ENCODE data around the gene PROB1. TPM values are rescaled to one million over a fixed set of nuclear protein-coding genes. Genes with fewer than 3 reads are reported as not detected.
A peak's percentile ranks its signal among the peaks of the same experiment; 100 is the strongest.

The PROB1 gene
- total and polyA plus RNA-seq, 2 of the 13 experiments (the other 11 are each of a cell fraction or from before 2014, with no cell fraction given): 0.69 to 1.1 TPM

DNA sequence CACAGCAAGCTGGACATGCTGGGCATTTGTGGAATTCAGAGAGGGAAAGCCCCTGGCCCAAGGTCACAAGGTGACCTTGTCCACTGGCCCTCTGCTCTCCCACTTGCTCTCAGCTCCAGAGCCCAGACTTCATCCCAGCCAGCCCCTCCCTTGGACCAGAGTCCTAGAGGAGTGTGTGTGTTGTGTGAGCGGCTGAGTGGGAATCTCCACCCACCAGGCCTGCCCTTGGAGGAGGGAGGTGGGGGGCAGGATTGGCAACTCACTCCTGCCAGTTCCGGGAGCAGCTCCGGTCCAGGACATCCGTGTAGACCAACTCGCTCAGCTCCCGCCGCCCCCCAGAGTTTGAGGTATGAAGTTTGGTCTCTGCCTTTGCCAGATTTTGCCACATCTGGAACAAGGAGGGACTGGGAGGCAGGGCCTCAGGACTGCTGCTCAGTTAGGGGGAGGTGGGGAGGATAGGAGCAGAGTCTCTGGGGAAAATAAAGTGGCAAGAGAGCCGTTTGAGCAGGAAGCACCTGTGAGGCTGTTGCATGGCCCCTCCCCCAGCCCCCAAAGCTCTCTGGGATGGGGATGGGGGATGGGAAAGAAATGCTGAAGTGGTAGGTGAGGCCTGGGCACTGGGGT is 6.6 kb downstream of the PROB1 start (continued):
- no peak for TF ChIP-seq PTBP1 (IDR thresholded peaks at IDR 0.05; ENCODE audit: low read depth, low read length, poor library complexity, severe bottlenecking)
- TF ChIP-seq NFKBIZ (CRISPR knock-in tag; IDR thresholded peaks at IDR 0.05): 0 out of 2 replicates have a peak, but pooled peaks have one; percentile 35
- TF ChIP-seq MAF1 (CRISPR knock-in tag; IDR thresholded peaks at IDR 0.05; ENCODE audit: borderline replicate concordance): no peak
- TF ChIP-seq SIN3B (IDR thresholded peaks at IDR 0.05; ENCODE audit: low read length): no peak
- TF ChIP-seq, protein P1, sequence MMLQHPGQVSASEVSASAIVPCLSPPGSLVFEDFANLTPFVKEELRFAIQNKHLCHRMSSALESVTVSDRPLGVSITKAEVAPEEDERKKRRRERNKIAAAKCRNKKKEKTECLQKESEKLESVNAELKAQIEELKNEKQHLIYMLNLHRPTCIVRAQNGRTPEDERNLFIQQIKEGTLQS (CRISPR knock-in tag; IDR thresholded peaks at IDR 0.05): no peak
- TF ChIP-seq, protein P2, sequence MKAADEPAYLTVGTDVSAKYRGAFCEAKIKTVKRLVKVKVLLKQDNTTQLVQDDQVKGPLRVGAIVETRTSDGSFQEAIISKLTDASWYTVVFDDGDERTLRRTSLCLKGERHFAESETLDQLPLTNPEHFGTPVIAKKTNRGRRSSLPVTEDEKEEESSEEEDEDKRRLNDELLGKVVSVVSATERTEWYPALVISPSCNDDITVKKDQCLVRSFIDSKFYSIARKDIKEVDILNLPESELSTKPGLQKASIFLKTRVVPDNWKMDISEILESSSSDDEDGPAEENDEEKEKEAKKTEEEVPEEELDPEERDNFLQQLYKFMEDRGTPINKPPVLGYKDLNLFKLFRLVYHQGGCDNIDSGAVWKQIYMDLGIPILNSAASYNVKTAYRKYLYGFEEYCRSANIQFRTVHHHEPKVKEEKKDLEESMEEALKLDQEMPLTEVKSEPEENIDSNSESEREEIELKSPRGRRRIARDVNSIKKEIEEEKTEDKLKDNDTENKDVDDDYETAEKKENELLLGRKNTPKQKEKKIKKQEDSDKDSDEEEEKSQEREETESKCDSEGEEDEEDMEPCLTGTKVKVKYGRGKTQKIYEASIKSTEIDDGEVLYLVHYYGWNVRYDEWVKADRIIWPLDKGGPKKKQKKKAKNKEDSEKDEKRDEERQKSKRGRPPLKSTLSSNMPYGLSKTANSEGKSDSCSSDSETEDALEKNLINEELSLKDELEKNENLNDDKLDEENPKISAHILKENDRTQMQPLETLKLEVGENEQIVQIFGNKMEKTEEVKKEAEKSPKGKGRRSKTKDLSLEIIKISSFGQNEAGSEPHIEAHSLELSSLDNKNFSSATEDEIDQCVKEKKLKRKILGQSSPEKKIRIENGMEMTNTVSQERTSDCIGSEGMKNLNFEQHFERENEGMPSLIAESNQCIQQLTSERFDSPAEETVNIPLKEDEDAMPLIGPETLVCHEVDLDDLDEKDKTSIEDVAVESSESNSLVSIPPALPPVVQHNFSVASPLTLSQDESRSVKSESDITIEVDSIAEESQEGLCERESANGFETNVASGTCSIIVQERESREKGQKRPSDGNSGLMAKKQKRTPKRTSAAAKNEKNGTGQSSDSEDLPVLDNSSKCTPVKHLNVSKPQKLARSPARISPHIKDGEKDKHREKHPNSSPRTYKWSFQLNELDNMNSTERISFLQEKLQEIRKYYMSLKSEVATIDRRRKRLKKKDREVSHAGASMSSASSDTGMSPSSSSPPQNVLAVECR (CRISPR knock-in tag; IDR thresholded peaks at IDR 0.05; ENCODE audit: borderline replicate concordance): peak; percentile 62; the same call in 1 of the 2 replicates
- TF ChIP-seq, protein P3, sequence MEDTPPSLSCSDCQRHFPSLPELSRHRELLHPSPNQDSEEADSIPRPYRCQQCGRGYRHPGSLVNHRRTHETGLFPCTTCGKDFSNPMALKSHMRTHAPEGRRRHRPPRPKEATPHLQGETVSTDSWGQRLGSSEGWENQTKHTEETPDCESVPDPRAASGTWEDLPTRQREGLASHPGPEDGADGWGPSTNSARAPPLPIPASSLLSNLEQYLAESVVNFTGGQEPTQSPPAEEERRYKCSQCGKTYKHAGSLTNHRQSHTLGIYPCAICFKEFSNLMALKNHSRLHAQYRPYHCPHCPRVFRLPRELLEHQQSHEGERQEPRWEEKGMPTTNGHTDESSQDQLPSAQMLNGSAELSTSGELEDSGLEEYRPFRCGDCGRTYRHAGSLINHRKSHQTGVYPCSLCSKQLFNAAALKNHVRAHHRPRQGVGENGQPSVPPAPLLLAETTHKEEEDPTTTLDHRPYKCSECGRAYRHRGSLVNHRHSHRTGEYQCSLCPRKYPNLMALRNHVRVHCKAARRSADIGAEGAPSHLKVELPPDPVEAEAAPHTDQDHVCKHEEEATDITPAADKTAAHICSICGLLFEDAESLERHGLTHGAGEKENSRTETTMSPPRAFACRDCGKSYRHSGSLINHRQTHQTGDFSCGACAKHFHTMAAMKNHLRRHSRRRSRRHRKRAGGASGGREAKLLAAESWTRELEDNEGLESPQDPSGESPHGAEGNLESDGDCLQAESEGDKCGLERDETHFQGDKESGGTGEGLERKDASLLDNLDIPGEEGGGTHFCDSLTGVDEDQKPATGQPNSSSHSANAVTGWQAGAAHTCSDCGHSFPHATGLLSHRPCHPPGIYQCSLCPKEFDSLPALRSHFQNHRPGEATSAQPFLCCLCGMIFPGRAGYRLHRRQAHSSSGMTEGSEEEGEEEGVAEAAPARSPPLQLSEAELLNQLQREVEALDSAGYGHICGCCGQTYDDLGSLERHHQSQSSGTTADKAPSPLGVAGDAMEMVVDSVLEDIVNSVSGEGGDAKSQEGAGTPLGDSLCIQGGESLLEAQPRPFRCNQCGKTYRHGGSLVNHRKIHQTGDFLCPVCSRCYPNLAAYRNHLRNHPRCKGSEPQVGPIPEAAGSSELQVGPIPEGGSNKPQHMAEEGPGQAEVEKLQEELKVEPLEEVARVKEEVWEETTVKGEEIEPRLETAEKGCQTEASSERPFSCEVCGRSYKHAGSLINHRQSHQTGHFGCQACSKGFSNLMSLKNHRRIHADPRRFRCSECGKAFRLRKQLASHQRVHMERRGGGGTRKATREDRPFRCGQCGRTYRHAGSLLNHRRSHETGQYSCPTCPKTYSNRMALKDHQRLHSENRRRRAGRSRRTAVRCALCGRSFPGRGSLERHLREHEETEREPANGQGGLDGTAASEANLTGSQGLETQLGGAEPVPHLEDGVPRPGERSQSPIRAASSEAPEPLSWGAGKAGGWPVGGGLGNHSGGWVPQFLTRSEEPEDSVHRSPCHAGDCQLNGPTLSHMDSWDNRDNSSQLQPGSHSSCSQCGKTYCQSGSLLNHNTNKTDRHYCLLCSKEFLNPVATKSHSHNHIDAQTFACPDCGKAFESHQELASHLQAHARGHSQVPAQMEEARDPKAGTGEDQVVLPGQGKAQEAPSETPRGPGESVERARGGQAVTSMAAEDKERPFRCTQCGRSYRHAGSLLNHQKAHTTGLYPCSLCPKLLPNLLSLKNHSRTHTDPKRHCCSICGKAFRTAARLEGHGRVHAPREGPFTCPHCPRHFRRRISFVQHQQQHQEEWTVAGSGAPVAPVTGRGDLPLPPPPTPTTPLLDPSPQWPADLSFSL (CRISPR knock-in tag; IDR thresholded peaks at IDR 0.05): no peak
- TF ChIP-seq, protein P4, sequence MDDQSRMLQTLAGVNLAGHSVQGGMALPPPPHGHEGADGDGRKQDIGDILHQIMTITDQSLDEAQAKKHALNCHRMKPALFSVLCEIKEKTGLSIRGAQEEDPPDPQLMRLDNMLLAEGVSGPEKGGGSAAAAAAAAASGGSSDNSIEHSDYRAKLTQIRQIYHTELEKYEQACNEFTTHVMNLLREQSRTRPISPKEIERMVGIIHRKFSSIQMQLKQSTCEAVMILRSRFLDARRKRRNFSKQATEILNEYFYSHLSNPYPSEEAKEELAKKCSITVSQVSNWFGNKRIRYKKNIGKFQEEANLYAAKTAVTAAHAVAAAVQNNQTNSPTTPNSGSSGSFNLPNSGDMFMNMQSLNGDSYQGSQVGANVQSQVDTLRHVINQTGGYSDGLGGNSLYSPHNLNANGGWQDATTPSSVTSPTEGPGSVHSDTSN (CRISPR knock-in tag; IDR thresholded peaks at IDR 0.05; ENCODE audit: borderline replicate concordance): no peak
- TF ChIP-seq SIN3A (IDR thresholded peaks at IDR 0.05; ENCODE audit: borderline replicate concordance, low read depth, low read length): no peak
- no peak for TF ChIP-seq KLF9 (CRISPR knock-in tag; IDR thresholded peaks at IDR 0.05; ENCODE audit: low read depth)
- TF ChIP-seq FOXC1 (CRISPR knock-in tag; IDR thresholded peaks at IDR 0.05; ENCODE audit: borderline replicate concordance): no peak; the same call in 1 of the 2 replicates
- no peak for TF ChIP-seq PLRG1 (conservative IDR thresholded peaks at IDR 0.05)
- TF ChIP-seq, protein P5, sequence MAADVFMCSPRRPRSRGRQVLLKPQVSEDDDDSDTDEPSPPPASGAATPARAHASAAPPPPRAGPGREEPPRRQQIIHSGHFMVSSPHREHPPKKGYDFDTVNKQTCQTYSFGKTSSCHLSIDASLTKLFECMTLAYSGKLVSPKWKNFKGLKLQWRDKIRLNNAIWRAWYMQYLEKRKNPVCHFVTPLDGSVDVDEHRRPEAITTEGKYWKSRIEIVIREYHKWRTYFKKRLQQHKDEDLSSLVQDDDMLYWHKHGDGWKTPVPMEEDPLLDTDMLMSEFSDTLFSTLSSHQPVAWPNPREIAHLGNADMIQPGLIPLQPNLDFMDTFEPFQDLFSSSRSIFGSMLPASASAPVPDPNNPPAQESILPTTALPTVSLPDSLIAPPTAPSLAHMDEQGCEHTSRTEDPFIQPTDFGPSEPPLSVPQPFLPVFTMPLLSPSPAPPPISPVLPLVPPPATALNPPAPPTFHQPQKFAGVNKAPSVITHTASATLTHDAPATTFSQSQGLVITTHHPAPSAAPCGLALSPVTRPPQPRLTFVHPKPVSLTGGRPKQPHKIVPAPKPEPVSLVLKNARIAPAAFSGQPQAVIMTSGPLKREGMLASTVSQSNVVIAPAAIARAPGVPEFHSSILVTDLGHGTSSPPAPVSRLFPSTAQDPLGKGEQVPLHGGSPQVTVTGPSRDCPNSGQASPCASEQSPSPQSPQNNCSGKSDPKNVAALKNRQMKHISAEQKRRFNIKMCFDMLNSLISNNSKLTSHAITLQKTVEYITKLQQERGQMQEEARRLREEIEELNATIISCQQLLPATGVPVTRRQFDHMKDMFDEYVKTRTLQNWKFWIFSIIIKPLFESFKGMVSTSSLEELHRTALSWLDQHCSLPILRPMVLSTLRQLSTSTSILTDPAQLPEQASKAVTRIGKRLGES (CRISPR knock-in tag; IDR thresholded peaks at IDR 0.05; ENCODE audit: borderline replicate concordance): no peak
